ENCODE data around the gene RBM39.
A peak's percentile ranks its signal among the peaks of the same experiment; 100 is the strongest.
"Not testable (repeated sequence)": the region's sequence is repeated elsewhere in the genome, so short reads cannot be mapped to it uniquely, and the experiment has no call there.

RBM39 gene

DNA sequence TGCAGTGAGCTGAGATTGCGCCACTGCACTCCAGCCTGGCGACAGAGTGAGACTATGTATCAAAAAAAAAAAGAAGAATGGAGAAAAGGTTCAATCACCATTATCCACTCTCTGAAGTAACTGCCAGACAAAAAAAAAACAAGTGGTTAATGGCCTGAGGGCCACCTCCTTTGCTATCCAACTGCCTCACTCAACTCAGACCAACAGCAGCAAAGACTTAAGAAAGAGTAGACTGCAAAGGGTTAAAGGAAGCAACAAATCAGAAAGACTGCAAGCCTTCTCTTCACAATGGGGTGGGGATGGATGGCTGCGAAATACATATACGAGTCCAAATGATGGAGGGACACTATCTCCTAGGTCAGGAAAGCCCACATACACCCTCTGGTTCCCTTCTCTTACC is 46.1 kb downstream of the RBM39 start:
- Histone ChIP-seq H3K4me1 (ENCODE audit: low read length) (peaks cover 19% of the 10 kb centered on the region), H3K4me3 (ENCODE audit: low read length) (no peak overlapping the region), H4K20me1 (ENCODE audit: insufficient read depth, low read length) (no peaks in the 10 kb centered on the region), H3K9ac (ENCODE audit: low read length) (no peak overlapping the region), H3K27me3 (ENCODE audit: low read depth, low read length) (no peaks in the 10 kb centered on the region), H3K79me2 (ENCODE audit: low read length) (peaks cover 36% of the 10 kb centered on the region), H2AFZ (ENCODE audit: low read depth, low read length) (no peak overlapping the region), H3K4me2 (ENCODE audit: low read length) (no peak overlapping the region), H3K9me3 (ENCODE audit: insufficient read depth, low read length) (no peaks in the 10 kb centered on the region), H3K27ac (ENCODE audit: low read length) (no peak overlapping the region), H3K36me3 (replicated peaks; ENCODE audit: low read depth, low read length) (peaks cover 12% of the 10 kb centered on the region)
- no peak for TF ChIP-seq EZH2phosphoT487 (IDR thresholded peaks at IDR 0.05; ENCODE audit: low read depth)
- TF ChIP-seq CTCF (IDR thresholded peaks at IDR 0.05; ENCODE audit: low read depth, low read length) = no peak

- Histone ChIP-seq H3K27ac (ENCODE audit: low read length) (no peak overlapping the region), H3K27me3 (ENCODE audit: low read depth, low read length) (no peaks in the 10 kb centered on the region), H3K4me2 (ENCODE audit: low read length) (no peak overlapping the region), H3K4me3 (ENCODE audit: low read length) (no peak overlapping the region), H3K79me2 (ENCODE audit: low read length) (peaks cover 29% of the 10 kb centered on the region), H2AFZ (ENCODE audit: low read depth, low read length) (no peak overlapping the region), H3K36me3 (replicated peaks; ENCODE audit: low read depth, low read length) (peaks cover 15% of the 10 kb centered on the region), H3K9me3 (ENCODE audit: insufficient read depth, low read length) (no peaks in the 10 kb centered on the region), H3K9ac (ENCODE audit: low read length) (no peak overlapping the region), H3K4me1 (ENCODE audit: low read length) (peaks cover 13% of the 10 kb centered on the region), H4K20me1 (ENCODE audit: insufficient read depth, low read length) (no peaks in the 10 kb centered on the region)
- TF ChIP-seq CTCF (IDR thresholded peaks at IDR 0.05; ENCODE audit: low read depth, low read length) (peak; percentile 18; the same call in 1 of the 2 replicates), EZH2phosphoT487 (IDR thresholded peaks at IDR 0.05; ENCODE audit: low read depth) (no peak)
These were observed 46.8 kb downstream of the RBM39 start for GRCh38 chr20:35695245-35695749.

DNA sequence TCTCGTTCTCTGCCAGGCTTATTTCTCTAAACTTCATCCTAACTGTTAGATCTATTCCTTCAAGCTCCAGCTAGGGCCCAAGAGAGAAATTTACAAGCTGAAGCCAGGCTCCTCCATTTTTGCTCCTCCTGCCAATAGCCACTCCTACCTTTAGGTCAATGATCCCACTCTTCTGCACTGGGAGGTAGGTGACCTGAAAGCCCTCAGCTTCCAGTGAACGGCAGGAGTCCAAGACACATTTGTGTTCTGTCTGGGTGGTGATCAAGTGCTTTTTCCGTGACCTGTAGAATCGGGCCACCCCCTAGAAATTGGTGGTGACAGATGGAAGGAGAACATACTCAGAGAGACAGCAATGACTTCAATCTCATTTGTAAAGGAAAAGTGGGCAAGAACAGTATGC is 51.8 kb downstream of the RBM39 start:
- Histone ChIP-seq H3K79me2 (ENCODE audit: low read length) (no peaks in the 10 kb centered on the region), H2AFZ (ENCODE audit: low read depth, low read length) (no peak overlapping the region), H3K36me3 (replicated peaks; ENCODE audit: low read depth, low read length) (peaks cover 18% of the 10 kb centered on the region), H3K4me1 (ENCODE audit: low read length) (no peaks in the 10 kb centered on the region), H3K4me2 (ENCODE audit: low read length) (no peak overlapping the region), H3K9me3 (ENCODE audit: insufficient read depth, low read length) (no peaks in the 10 kb centered on the region), H3K27me3 (ENCODE audit: low read depth, low read length) (no peaks in the 10 kb centered on the region), H3K27ac (ENCODE audit: low read length) (no peak overlapping the region), H3K4me3 (ENCODE audit: low read length) (no peak overlapping the region), H3K9ac (ENCODE audit: low read length) (no peak overlapping the region), H4K20me1 (ENCODE audit: insufficient read depth, low read length) (no peaks in the 10 kb centered on the region)
- TF ChIP-seq EZH2phosphoT487 (IDR thresholded peaks at IDR 0.05; ENCODE audit: low read depth) (no peak), CTCF (IDR thresholded peaks at IDR 0.05; ENCODE audit: low read depth, low read length) (no peak)

GRCh38 chr20:35686872-35687271 is 55.2 kb downstream of the RBM39 start:
- TF ChIP-seq CTCF (IDR thresholded peaks at IDR 0.05; ENCODE audit: low read depth, low read length) = peak; percentile 18
- H3K27ac ChIP-seq (ENCODE audit: low read length); H2AFZ ChIP-seq (ENCODE audit: low read depth, low read length); H4K20me1 ChIP-seq (ENCODE audit: insufficient read depth, low read length); H3K9ac ChIP-seq (ENCODE audit: low read length); H3K27me3 ChIP-seq (ENCODE audit: low read depth, low read length); H3K9me3 ChIP-seq (ENCODE audit: insufficient read depth, low read length); H3K4me3 ChIP-seq (ENCODE audit: low read length); H3K4me2 ChIP-seq (ENCODE audit: low read length); H3K79me2 ChIP-seq (ENCODE audit: low read length); H3K4me1 ChIP-seq (ENCODE audit: low read length): not testable (repeated sequence)
- H3K36me3 ChIP-seq (replicated peaks; ENCODE audit: low read depth, low read length) = peaks cover 14% of the 10 kb centered on the region

GRCh38 chr20:35685368-35685767 is 56.7 kb downstream of the RBM39 start:
- H4K20me1 ChIP-seq (ENCODE audit: insufficient read depth, low read length); H3K9me3 ChIP-seq (ENCODE audit: insufficient read depth, low read length); H3K4me2 ChIP-seq (ENCODE audit: low read length); H3K4me1 ChIP-seq (ENCODE audit: low read length); H3K27me3 ChIP-seq (ENCODE audit: low read depth, low read length); H3K27ac ChIP-seq (ENCODE audit: low read length); H3K79me2 ChIP-seq (ENCODE audit: low read length); H2AFZ ChIP-seq (ENCODE audit: low read depth, low read length); H3K9ac ChIP-seq (ENCODE audit: low read length); H3K4me3 ChIP-seq (ENCODE audit: low read length): not testable (repeated sequence)
- peaks cover 11% of the 10 kb centered on the region for H3K36me3 ChIP-seq (replicated peaks; ENCODE audit: low read depth, low read length)
